IPS-18a (cell line): ENCODE measurements around the gene FHIT.

Experiments used
- H3K27ac ChIP-seq: one replicate; pipeline ENCODE4 v1.5.1; 2013; ENCODE audit warnings: low read length
- H3K27me3 ChIP-seq: one replicate; pipeline ENCODE4 v1.6.1; 2013; ENCODE audit warnings: mild to moderate bottlenecking, low read length; ENCODE audit not compliant: control insufficient read depth, insufficient read depth
- H3K36me3 ChIP-seq: one replicate; pipeline ENCODE4 v1.6.1; 2013; ENCODE audit warnings: low read depth, low read length; ENCODE audit not compliant: control insufficient read depth
- H3K4me1 ChIP-seq: one replicate; pipeline ENCODE4 v1.6.1; 2013; ENCODE audit warnings: low read depth, low read length; ENCODE audit not compliant: control insufficient read depth
- H3K4me3 ChIP-seq: one replicate; pipeline ENCODE4 v1.5.1; 2013; ENCODE audit warnings: low read length
- H3K9ac ChIP-seq: one replicate; pipeline ENCODE4 v1.6.1; 2013; ENCODE audit warnings: mild to moderate bottlenecking, low read length, moderate library complexity
- H3K9me3 ChIP-seq: one replicate; pipeline ENCODE4 v1.6.1; 2013; ENCODE audit warnings: low read depth, low read length; ENCODE audit not compliant: control insufficient read depth

The FHIT gene

GRCh38 chr3:61108247-61109019 lies 142.8 kb downstream of the FHIT start:
- Histone ChIP-seq H3K4me1 (no peaks in the 10 kb centered on the region), H3K27me3 (no peaks in the 10 kb centered on the region), H3K36me3 (no peaks in the 10 kb centered on the region), H3K9me3 (no peaks in the 10 kb centered on the region), H3K27ac (no peak overlapping the region), H3K4me3 (no peak overlapping the region), H3K9ac (no peak overlapping the region)

DNA sequence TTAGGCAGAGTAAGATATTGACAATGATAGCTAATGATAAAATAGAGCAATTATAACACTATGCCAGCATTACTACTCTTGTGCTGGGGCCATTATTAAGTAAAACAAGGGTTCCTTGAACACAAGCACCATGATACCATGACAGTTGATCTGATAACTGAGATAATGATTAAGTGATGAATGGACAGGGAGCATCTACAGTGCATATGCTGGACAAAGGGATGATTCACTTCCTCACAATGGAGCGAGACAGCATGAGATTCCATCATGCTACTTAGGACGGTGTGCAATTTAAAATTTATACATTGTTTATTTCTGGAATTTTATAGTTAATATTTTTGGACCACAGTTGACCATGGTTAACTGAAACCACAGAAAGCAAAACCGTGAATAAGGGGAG lies 156.6 kb downstream of the FHIT start:
- H3K9ac ChIP-seq: no peak overlapping the region
- no peak overlapping the region for H3K27ac ChIP-seq
- H3K9me3 ChIP-seq: no peaks in the 10 kb centered on the region
- H3K4me1 ChIP-seq: peaks cover 7% of the 10 kb centered on the region
- H3K36me3 ChIP-seq: no peaks in the 10 kb centered on the region
- no peaks in the 10 kb centered on the region for H3K27me3 ChIP-seq
- H3K4me3 ChIP-seq: no peak overlapping the region

GRCh38 chr3:61093364-61093763 lies 157.9 kb downstream of the FHIT start:
- Histone ChIP-seq H3K9me3 (no peaks in the 10 kb centered on the region), H3K4me3 (no peak overlapping the region), H3K4me1 (peaks cover 7% of the 10 kb centered on the region), H3K36me3 (no peaks in the 10 kb centered on the region), H3K27ac (no peak overlapping the region), H3K9ac (no peak overlapping the region), H3K27me3 (no peaks in the 10 kb centered on the region)

GRCh38 chr3:61092870-61093269 lies 158.4 kb downstream of the FHIT start:
- no peak overlapping the region for H3K4me3 ChIP-seq
- H3K27me3 ChIP-seq: no peaks in the 10 kb centered on the region
- H3K4me1 ChIP-seq: peaks cover 7% of the 10 kb centered on the region
- H3K36me3 ChIP-seq: no peaks in the 10 kb centered on the region
- no peak overlapping the region for H3K27ac ChIP-seq
- H3K9me3 ChIP-seq: no peaks in the 10 kb centered on the region
- no peak overlapping the region for H3K9ac ChIP-seq

DNA sequence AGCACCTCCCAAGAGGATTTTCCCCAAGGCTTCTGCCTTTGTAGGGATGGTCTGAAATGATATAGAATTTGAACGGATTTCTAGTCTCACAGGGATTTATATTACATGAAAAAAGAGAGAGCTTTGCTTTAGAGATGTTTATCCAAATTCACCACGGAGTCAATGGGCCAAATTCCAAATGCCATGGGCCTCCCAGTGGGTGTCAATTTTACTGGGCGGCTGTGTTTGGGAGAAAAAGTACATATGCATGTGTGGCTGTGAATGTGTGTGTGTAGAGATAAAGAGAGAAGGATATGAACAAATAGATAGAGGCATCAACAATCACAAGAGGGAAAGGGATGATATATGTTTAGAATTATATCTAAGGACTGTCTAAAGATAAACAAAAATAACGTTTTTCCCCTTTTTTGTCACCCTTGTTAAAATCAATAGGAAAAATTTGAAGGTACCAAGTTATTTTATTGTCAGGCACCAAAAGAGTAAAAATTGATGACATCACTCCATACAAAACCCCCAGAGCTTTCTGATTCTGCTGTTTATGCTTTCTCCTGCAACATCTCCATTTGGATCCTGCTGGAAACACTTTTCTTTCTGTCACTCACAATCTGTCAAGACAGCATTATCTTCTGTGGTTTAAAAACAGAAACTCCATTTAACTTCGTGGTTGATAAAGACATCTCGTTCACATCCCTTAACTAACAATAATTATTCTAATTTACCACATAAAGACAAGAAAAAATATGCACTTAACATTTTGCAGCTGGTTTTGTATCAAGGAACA lies 160.7 kb downstream of the FHIT start:
- no peaks in the 10 kb centered on the region for H3K27me3 ChIP-seq
- no peaks in the 10 kb centered on the region for H3K36me3 ChIP-seq
- no peaks in the 10 kb centered on the region for H3K9me3 ChIP-seq
- H3K4me1 ChIP-seq: peaks cover 13% of the 10 kb centered on the region
- H3K9ac ChIP-seq: no peak overlapping the region
- no peak overlapping the region for H3K4me3 ChIP-seq
- no peak overlapping the region for H3K27ac ChIP-seq

- Histone ChIP-seq H3K4me3 (no peak overlapping the region), H3K9ac (no peak overlapping the region), H3K36me3 (no peaks in the 10 kb centered on the region), H3K4me1 (peaks cover 13% of the 10 kb centered on the region), H3K27me3 (no peaks in the 10 kb centered on the region), H3K9me3 (no peaks in the 10 kb centered on the region), H3K27ac (no peak overlapping the region)
Observed at GRCh38 chr3:61087465-61087864, 163.8 kb downstream of the FHIT start.

- Histone ChIP-seq H3K27me3 (no peaks in the 10 kb centered on the region), H3K36me3 (no peaks in the 10 kb centered on the region), H3K4me1 (peaks cover 29% of the 10 kb centered on the region), H3K9me3 (no peaks in the 10 kb centered on the region), H3K27ac (no peak overlapping the region), H3K4me3 (no peak overlapping the region), H3K9ac (no peak overlapping the region)
Observed at GRCh38 chr3:61081554-61081953, 169.7 kb downstream of the FHIT start.

- Histone ChIP-seq H3K4me3 (peak overlapping the region; percentile 7), H3K9ac (no peak overlapping the region), H3K36me3 (no peaks in the 10 kb centered on the region), H3K27me3 (no peaks in the 10 kb centered on the region), H3K27ac (no peak overlapping the region), H3K9me3 (no peaks in the 10 kb centered on the region), H3K4me1 (peaks cover 23% of the 10 kb centered on the region)
Observed at GRCh38 chr3:61080737-61081445, 170.4 kb downstream of the FHIT start.

- Histone ChIP-seq H3K27ac (no peak overlapping the region), H3K27me3 (no peaks in the 10 kb centered on the region), H3K36me3 (no peaks in the 10 kb centered on the region), H3K4me1 (peaks cover 23% of the 10 kb centered on the region), H3K4me3 (no peak overlapping the region), H3K9ac (no peak overlapping the region), H3K9me3 (no peaks in the 10 kb centered on the region)
Observed at GRCh38 chr3:61078048-61078752, 173.1 kb downstream of the FHIT start.

GRCh38 chr3:61077551-61077950 lies 173.7 kb downstream of the FHIT start:
- no peaks in the 10 kb centered on the region for H3K9me3 ChIP-seq
- no peaks in the 10 kb centered on the region for H3K27me3 ChIP-seq
- no peaks in the 10 kb centered on the region for H3K36me3 ChIP-seq
- no peak overlapping the region for H3K27ac ChIP-seq
- H3K9ac ChIP-seq: no peak overlapping the region
- H3K4me1 ChIP-seq: peaks cover 23% of the 10 kb centered on the region
- H3K4me3 ChIP-seq: no peak overlapping the region

DNA sequence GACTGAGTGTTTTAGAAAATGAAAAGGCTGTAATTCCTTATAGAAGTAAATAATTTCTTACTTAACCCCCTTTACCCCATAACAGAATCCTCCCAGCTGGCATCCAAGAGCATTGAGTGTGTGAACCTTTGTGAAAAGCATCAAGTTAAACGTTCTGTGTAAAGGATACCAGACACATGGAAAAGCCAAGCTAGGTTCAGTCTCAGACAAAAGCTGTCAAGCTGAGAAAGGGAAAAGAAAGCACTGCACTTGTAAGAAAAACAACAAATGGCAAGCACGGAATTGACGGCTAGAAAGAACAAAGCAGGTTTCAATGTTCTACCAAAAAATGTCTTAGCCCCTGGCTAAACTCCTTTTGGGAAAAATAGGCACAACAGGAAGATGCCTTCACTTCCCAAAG lies 176.5 kb downstream of the FHIT start:
- no peak overlapping the region for H3K4me3 ChIP-seq
- no peaks in the 10 kb centered on the region for H3K27me3 ChIP-seq
- no peaks in the 10 kb centered on the region for H3K36me3 ChIP-seq
- H3K9me3 ChIP-seq: no peaks in the 10 kb centered on the region
- H3K9ac ChIP-seq: no peak overlapping the region
- no peak overlapping the region for H3K27ac ChIP-seq
- H3K4me1 ChIP-seq: peaks cover 3% of the 10 kb centered on the region
